Skin of body (tissue), 2 donors: Measurements from ENCODE around the gene NDFIP1. TPM values are rescaled to one million over a fixed set of nuclear protein-coding genes. Genes with fewer than 3 reads are reported as not detected.
"Not testable (repeated sequence)": the region's sequence is repeated elsewhere in the genome, so short reads cannot be mapped to it uniquely, and the experiment has no call there.

ENCODE experiments used
- DNase-seq: peaks from one replicate; lab custom pipeline; 2025; lab: John Stamatoyannopoulos, UW
- total RNA-seq: library from RNA; depleted of rRNA; stranded (reverse); fragments of >200 nt; gene quantifications from one replicate; pipeline ENCODE4 v1.2.3, GENCODE V29; 2014

The NDFIP1 gene
- total RNA-seq, 1 donor from 2014 or later: 104 TPM

DNA sequence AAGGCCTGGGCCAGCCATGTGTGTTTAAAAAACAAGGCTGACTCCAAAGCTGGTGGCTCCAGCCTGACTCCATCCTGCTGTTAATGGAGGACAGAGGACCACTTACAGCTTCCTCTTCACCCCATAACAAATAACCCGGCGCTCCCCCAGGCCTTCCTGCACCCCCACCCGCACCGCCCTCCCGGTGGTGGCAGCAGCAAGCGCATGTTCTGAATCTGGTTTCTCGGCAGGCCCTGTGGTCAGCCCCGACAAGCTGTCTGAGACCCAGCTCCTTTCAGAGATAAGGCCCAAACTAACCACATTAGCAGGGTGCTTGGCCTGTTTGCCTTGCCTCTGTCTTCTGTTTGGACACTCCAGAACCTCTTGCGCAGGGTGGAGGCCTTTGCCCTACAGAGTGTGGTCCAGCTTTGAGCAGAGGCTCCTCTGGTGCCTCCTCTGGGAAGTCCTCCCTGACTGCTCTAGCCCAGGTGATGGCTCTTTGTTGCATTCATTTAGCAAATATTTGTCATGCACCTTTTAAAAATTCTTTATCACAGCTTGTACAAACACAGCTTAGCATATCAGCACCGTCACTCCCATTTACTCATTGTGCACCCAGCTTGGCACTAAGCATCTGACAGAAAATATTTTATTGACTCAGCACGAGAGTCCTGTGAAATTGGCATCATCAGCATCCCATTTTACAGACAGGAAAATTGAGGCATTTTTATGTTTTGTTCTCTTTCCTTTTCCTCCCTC is 78.4 kb downstream of the NDFIP1 start:
- no peak for DNase-seq

DNA sequence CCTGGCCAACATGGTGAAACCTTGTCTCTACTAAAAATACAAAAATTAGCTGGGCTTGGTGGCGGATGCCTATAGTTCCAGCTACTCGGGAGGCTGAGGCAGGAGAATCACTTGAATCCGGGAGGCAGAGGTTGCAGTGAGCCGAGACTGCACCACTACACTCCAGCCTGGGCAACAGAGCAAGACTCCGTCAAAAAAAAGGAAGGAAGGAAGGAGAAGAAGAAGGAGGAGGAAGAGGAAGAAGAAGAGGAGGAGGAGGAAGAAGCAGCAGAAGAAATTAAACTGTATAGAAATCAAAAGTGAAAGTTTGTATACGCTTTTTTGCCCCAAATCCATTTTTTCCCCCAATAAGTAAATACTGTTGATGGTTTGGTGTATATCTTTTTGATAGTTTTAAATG is 80.1 kb downstream of the NDFIP1 start:
- not testable (repeated sequence) for DNase-seq

DNA sequence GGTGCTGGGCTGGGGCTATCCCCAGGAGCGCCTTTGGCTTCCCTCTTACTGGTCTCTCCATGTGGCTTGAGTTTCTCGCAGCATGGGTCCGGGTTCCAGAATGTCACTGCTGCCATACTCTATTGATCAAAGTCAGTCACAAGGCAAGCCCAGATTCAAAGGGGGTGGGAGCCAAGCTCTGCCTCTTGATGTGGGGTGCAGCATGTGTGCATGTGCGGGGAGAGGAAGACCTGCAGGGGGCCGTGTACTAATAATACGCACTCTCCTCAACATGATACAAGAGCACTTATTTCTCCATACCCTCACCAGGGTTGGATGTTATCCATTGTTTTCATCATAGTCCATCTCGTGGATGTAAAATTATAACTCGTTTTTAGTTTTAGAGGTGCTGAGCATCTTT is 81.2 kb downstream of the NDFIP1 start:
- DNase-seq: no peak

DNA sequence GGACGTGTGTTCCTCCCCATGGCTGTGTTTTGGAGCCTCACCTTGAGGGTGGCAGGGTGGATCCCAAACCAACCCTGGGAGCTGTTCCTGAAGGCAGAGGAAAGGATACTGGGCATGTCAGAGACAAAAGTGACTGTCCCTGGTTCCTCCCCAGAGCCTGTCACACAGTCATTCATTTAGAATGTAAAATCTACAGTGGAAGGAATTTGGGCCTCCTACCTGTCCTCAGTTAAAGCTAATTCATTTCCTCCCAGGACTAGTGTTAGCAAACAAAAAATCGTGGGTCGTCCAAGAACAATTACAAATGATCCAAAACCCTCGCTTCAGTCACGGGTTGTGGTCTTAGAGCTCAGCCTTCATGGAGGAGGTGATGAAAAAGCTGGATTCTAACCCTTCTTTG is 83.2 kb downstream of the NDFIP1 start:
- DNase-seq: no peak

DNA sequence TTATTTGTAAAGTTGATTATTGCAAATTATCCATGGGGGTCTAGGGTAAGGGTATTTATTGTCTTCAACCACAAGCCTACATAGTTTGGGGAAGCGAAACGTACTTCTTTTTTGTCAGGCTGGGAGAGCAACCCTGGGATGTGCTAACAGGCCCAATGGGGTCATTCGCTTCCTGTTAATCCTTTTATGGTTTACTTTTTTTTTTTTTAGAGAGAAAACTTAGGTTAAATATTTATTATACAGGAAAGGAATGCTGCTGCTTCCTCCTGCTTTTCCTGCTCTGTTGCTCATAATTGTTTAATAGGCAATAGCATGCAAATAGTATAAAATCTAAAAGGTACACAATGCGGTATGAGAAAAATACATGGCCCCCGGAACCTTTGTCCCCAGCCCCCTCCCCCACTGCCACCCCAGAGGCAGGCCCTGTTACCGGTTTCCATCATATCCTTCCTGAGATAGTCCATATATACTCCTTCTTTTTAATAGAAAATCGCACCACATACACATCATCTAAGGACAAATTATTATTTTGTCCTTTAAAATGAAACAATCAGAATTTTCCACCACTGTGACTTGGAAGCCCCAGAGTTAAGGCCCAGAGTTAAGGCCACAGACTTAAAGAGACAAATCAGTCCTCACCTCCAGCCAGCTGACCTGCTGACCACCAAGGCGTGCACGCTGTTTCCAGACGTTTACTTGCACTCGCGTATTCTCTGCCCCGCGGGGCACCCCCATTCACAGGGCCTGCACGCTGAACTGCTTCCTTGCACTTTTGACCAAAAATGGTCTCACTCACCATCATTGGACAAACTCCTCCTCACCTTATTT is 83.9 kb downstream of the NDFIP1 start:
- no peak for DNase-seq

DNA sequence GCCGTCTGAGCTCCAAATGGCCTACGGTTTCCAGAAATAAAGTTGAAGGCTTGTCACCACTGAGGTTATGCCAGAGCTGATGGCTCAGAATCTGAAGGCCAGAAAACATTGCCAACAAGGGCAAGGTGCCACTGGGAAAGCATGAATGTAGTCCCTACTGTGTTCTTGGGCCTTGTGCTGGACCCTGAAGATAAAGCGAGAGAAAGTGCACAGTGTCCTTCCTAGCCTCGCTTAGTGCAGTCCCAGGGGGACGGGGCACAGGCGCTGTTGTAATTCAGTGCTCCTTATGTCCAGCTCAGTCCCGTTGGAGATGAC is 84.5 kb downstream of the NDFIP1 start:
- DNase-seq: no peak

DNA sequence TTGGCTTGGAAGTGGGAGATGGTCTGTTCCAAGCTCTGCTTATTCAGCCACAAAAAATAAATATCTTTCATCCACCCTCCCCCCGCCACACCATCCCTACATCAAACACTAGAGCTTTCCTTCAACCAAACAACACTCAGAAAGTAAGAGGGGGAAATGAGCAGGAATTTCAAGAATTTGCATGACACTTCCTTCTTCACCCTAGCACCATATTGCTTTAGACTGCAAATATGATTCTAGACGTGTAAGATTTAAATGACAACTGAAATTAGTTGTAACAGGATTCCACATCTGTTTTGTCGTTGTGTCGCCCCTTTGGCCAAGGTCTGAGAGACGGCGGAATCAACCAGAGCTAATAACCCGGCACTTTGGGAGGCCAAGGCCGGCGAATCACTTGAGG is 88.5 kb downstream of the NDFIP1 start:
- no peak for DNase-seq

DNA sequence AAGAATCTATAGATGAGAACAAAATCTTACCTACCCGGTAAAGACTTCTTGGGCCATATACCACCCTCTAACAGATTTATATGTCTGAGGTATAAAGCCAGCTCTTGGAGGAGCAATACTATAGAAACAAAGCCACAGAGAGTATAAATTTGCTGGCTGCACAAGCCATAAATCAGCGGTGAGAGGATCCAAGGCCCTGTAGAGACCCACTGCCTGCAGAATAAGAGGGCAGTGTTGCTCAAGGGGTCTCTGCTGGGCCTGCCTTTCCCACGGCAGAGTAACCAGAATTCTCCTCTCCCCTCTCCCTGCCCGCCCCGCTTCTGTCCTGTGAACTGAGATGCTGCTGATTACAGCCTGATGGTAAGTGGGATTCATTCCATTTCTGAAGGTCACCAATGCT is 89.2 kb downstream of the NDFIP1 start:
- DNase-seq: no peak

DNA sequence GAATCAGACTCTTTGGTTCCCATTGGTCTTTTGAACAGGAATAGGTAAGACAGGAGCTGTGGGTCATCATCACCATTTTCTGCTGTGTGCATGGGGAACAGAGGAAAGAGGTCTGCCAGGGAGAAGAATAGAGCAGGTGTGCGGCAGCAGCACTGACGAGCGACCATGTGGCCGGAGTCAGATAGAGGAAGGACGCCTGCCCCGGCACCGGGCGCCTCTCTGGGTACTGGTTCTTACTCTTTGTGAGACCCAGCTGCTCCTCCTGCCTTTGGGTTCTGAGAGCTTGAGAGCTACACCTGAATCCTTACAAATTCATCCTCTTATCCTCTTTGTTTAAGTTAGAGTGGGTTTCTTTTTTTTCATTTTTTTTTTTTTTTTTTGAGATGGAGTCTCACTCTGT is 90.8 kb downstream of the NDFIP1 start:
- no peak for DNase-seq

DNA sequence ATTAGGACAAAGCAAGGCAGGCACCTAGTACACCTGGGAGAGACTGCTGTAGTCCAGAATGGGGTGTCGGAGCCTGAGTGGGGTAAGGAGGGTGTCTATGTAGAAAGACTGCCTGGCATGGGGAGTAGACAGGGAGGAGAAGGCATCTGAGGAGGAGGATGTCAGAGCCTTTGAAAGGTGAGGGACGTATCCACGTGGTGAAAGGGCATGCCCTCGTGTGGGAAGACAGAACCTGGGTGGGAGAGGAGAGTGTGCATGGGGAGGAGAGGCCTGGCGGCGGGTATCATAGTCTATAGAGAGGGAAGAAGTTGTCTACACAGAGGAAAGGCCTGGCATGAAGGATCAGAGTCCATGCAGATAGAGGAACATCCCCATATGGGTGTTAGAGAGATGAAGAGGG is 91.8 kb downstream of the NDFIP1 start:
- DNase-seq: no peak

DNA sequence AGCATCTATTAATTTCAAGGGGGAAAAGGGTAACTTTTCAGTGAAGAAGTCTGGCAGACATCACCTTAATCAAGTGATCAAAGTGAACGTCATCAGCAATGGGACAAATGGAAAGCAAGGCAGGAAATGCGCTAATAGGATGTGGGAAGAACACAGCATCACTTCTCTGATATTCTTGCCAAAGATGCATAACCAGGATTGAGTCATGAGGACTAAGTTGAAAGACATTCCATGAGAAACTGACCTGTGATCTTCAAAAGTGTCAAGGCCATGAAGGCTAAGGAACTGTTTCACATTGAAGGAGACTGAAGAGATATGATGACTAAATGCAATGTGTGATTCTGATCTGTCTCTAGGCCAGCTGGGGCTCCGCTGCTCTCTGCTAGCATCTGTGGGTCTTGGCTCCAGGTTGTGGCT is 92.9 kb downstream of the NDFIP1 start:
- DNase-seq: no peak

DNA sequence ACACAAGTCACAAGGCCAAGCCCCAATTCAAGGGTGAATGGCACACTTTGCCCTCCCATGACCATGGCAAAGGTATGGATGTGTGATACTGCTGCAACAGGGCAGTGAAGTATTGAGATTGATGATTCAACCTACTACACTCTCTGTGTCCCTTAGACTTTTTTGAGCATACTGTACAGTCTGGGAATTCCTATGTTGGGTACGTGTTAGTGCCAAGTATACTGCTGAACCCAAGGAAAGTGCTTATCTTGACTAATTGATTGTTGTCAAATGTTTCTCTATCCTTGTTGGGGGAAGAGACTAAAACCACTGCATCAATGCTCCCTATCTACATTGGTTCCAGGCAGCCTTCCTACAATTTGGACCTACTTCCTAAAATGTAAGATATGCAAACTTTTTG is 93.7 kb downstream of the NDFIP1 start:
- no peak for DNase-seq

Other genes starting within 250 kb of the NDFIP1 start
- gene PCDH1, start 230.4 kb upstream of the NDFIP1 start, total RNA-seq: 21.3 TPM
- 43.8 TPM for gene DELE1, start 184.9 kb upstream of the NDFIP1 start, total RNA-seq
- gene PCDH12, start 150.6 kb upstream of the NDFIP1 start, total RNA-seq: 8.2 TPM
- gene RNF14, start 139.7 kb upstream of the NDFIP1 start, total RNA-seq: 43.4 TPM
- 20.6 TPM for gene GNPDA1, start 95.8 kb upstream of the NDFIP1 start, total RNA-seq
- gene SPRY4, start 216.2 kb downstream of the NDFIP1 start, total RNA-seq: 8.9 TPM